ENCODE measurements around the gene RUBCNL. TPM values are rescaled to one million over a fixed set of nuclear protein-coding genes. Genes with fewer than 3 reads are reported as not detected.

RUBCNL gene
- total RNA-seq, 1 experiment from 2014 or later = 1.9 TPM

DNA sequence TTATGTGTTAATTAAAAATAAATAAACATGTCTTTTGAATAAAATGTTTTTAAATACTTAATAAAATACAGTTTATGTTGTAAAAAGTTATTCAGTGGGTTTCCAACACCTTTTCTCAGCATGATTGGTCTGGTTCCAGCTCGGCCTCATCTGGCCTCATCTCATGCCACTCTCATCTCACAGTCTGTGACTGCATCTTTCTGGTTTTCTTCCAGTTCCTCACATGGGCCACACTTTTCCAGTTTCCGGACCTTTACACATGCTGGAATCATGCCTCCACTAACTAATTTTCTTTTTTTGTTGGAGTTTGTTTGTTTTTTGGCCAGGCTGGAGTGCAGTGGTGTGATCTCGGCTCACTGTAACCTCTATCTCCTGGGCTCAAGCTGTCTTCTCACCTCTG is 82.5 kb downstream of the RUBCNL start (continued):
- TF ChIP-seq ZBTB21 (CRISPR knock-in tag; IDR thresholded peaks at IDR 0.05; ENCODE audit: borderline replicate concordance) = no peak
- TF ChIP-seq, protein P1, sequence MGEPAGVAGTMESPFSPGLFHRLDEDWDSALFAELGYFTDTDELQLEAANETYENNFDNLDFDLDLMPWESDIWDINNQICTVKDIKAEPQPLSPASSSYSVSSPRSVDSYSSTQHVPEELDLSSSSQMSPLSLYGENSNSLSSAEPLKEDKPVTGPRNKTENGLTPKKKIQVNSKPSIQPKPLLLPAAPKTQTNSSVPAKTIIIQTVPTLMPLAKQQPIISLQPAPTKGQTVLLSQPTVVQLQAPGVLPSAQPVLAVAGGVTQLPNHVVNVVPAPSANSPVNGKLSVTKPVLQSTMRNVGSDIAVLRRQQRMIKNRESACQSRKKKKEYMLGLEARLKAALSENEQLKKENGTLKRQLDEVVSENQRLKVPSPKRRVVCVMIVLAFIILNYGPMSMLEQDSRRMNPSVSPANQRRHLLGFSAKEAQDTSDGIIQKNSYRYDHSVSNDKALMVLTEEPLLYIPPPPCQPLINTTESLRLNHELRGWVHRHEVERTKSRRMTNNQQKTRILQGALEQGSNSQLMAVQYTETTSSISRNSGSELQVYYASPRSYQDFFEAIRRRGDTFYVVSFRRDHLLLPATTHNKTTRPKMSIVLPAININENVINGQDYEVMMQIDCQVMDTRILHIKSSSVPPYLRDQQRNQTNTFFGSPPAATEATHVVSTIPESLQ (CRISPR knock-in tag; IDR thresholded peaks at IDR 0.05) = no peak
- no peak for TF ChIP-seq ZNF263 (CRISPR knock-in tag; IDR thresholded peaks at IDR 0.05; ENCODE audit: low read depth)

DNA sequence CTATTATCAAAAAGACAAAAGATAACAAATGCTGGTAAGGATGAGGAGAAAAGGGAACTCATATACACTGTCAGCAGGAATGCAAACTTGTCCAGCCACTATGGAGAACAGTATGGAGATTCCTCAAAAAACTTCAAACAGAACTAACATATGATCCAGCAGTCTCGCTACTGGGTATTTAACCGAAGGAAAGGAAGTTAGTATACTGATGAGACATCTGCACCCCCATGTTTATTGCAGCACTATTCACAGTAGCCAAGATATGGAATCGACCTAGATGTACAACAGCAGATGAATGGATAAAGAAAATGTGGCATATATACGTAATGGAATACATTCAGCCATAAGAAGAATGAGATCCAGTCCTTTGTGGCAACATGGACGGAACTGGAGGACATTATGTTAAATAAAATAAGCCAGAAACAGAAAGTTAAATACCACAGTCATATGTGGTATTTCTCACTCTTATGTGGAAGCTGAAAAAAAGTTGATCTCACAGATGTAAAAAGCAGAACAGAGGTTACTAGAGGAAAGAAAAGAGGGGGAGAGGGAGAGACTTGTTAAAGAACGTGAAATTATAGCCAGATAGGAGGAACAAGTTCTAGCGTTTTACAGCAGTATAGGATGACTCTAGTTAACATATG is 83.2 kb downstream of the RUBCNL start:
- ChIA-PET CTCF (no interaction called here), POLR2A (no interaction called here)
- Mint-ChIP-seq H3K4me3 (no peak overlapping the region), H3K36me3 (no peaks in the 10 kb centered on the region), H3K27ac (no peak overlapping the region), H3K27me3 (ENCODE audit: low read depth) (no peaks in the 10 kb centered on the region), H3K9me3 (peaks cover 24% of the 10 kb centered on the region), H3K4me1 (no peaks in the 10 kb centered on the region)
- TF ChIP-seq, protein P2, sequence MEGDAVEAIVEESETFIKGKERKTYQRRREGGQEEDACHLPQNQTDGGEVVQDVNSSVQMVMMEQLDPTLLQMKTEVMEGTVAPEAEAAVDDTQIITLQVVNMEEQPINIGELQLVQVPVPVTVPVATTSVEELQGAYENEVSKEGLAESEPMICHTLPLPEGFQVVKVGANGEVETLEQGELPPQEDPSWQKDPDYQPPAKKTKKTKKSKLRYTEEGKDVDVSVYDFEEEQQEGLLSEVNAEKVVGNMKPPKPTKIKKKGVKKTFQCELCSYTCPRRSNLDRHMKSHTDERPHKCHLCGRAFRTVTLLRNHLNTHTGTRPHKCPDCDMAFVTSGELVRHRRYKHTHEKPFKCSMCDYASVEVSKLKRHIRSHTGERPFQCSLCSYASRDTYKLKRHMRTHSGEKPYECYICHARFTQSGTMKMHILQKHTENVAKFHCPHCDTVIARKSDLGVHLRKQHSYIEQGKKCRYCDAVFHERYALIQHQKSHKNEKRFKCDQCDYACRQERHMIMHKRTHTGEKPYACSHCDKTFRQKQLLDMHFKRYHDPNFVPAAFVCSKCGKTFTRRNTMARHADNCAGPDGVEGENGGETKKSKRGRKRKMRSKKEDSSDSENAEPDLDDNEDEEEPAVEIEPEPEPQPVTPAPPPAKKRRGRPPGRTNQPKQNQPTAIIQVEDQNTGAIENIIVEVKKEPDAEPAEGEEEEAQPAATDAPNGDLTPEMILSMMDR (IDR thresholded peaks at IDR 0.05) = no peak
- no peak for TF ChIP-seq ARID4B (CRISPR knock-in tag; IDR thresholded peaks at IDR 0.05; ENCODE audit: borderline replicate concordance)
- no peak for TF ChIP-seq NFYB (CRISPR knock-in tag; conservative IDR thresholded peaks at IDR 0.05; ENCODE audit: low read depth)
- no peak for TF ChIP-seq ETV6 (CRISPR knock-in tag; IDR thresholded peaks at IDR 0.05)
- TF ChIP-seq ZNF263 (CRISPR knock-in tag; IDR thresholded peaks at IDR 0.05; ENCODE audit: low read depth) = no peak
- TF ChIP-seq, protein P3, sequence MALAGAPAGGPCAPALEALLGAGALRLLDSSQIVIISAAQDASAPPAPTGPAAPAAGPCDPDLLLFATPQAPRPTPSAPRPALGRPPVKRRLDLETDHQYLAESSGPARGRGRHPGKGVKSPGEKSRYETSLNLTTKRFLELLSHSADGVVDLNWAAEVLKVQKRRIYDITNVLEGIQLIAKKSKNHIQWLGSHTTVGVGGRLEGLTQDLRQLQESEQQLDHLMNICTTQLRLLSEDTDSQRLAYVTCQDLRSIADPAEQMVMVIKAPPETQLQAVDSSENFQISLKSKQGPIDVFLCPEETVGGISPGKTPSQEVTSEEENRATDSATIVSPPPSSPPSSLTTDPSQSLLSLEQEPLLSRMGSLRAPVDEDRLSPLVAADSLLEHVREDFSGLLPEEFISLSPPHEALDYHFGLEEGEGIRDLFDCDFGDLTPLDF (CRISPR knock-in tag; IDR thresholded peaks at IDR 0.05) = no peak
- no peak for TF ChIP-seq ZMAT4 (CRISPR knock-in tag; IDR thresholded peaks at IDR 0.05)
- TF ChIP-seq, protein P4, sequence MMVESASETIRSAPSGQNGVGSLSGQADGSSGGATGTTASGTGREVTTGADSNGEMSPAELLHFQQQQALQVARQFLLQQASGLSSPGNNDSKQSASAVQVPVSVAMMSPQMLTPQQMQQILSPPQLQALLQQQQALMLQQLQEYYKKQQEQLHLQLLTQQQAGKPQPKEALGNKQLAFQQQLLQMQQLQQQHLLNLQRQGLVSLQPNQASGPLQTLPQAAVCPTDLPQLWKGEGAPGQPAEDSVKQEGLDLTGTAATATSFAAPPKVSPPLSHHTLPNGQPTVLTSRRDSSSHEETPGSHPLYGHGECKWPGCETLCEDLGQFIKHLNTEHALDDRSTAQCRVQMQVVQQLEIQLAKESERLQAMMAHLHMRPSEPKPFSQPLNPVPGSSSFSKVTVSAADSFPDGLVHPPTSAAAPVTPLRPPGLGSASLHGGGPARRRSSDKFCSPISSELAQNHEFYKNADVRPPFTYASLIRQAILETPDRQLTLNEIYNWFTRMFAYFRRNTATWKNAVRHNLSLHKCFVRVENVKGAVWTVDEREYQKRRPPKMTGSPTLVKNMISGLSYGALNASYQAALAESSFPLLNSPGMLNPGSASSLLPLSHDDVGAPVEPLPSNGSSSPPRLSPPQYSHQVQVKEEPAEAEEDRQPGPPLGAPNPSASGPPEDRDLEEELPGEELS (CRISPR knock-in tag; IDR thresholded peaks at IDR 0.05) = no peak
- TF ChIP-seq ZNF512 (CRISPR knock-in tag; IDR thresholded peaks at IDR 0.05; ENCODE audit: borderline replicate concordance) = no peak
- no peak for DNase-seq (ENCODE audit: low spot score)
- ATAC-seq = no peak

All from WTC11 (cell line).